HEK293 (cell line): ENCODE results near the gene IGFBP7.

Experiments
- EGR2 ChIP-seq: fragments of 450-650 bp; formaldehyde crosslinking; IDR thresholded peaks from 2 replicates; pipeline ENCODE4 v1.5.1; 2016; ENCODE audit warnings: low read depth, missing biosample characterization, missing genetic modification characterization
- ZBTB1 ChIP-seq: fragments of 450-650 bp; formaldehyde crosslinking; IDR thresholded peaks from 2 replicates; pipeline ENCODE4 v1.5.1; 2016; ENCODE audit warnings: missing biosample characterization, missing genetic modification characterization
- ZNF112 ChIP-seq: fragments of 450-650 bp; formaldehyde crosslinking; IDR thresholded peaks from 2 replicates; pipeline ENCODE4 v1.5.0; 2017; ENCODE audit warnings: missing biosample characterization, missing genetic modification characterization
- ZNF660 ChIP-seq: fragments of 450-650 bp; IDR thresholded peaks from 2 replicates; pipeline ENCODE4 v1.5.1; 2018; ENCODE audit warnings: missing biosample characterization, mild to moderate bottlenecking, missing genetic modification characterization
- TF ChIP-seq, protein P1 (sequence below): fragments of 450-650 bp; formaldehyde crosslinking; IDR thresholded peaks from 2 replicates; pipeline ENCODE4 v1.5.0; 2017; ENCODE audit warnings: missing biosample characterization, missing genetic modification characterization, borderline replicate concordance

DNA sequence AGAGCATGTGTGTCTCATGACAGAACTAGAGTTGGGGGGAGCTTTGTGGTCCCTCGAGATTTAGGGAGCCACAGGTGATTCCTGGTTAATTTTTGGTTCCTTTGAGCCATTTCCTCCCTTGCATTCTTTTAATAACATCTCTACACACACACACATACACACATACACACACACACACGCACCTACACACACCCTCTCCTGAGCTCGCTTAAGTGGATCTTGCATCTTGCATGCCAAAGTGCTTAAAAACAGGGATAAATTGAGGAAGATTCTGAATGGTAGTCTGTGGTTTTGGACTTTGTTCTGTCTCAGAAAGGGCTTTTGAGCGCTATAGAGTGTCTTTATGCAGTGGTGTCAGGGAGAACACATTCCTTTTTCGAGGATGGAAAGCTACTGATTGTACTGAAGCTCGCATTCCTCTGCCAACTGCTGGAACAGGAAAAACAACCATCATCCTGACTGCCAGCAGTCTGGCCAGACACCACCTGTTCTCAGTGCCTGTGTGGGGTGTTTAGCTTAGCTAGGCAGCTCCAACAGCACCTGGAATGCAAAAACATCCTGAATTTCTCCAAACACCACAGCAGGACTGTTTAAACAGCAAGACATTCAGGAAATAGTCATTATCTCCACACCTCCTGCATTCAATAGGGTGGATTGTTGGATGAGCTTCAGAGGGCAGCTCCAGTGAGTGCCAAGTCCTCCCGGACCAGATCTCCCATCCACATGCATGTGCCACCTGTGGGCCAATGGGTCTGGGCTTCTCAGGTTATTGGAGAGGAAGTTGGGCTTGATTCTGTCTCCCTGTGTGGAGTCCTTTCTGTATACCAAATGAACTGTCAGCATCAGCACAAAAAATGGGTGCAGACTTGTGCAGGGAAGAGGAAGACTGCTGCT lies 21.9 kb upstream of the IGFBP7 start:
- TF ChIP-seq ZBTB1 (tag by site-specific recombination) (no peak), EGR2 (tag by site-specific recombination) (no peak), ZNF112 (tag by site-specific recombination) (no peak), ZNF660 (tag by site-specific recombination) (no peak)
- TF ChIP-seq, protein P1, sequence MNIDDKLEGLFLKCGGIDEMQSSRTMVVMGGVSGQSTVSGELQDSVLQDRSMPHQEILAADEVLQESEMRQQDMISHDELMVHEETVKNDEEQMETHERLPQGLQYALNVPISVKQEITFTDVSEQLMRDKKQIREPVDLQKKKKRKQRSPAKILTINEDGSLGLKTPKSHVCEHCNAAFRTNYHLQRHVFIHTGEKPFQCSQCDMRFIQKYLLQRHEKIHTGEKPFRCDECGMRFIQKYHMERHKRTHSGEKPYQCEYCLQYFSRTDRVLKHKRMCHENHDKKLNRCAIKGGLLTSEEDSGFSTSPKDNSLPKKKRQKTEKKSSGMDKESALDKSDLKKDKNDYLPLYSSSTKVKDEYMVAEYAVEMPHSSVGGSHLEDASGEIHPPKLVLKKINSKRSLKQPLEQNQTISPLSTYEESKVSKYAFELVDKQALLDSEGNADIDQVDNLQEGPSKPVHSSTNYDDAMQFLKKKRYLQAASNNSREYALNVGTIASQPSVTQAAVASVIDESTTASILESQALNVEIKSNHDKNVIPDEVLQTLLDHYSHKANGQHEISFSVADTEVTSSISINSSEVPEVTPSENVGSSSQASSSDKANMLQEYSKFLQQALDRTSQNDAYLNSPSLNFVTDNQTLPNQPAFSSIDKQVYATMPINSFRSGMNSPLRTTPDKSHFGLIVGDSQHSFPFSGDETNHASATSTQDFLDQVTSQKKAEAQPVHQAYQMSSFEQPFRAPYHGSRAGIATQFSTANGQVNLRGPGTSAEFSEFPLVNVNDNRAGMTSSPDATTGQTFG (tag by site-specific recombination) = no peak
